ENCODE data around the gene CYTH3. TPM values are rescaled to one million over a fixed set of nuclear protein-coding genes. Genes with fewer than 3 reads are reported as not detected.

The CYTH3 gene
- total and polyA plus RNA-seq, 2 of the 8 experiments (the other 6 are each of a cell fraction or from before 2014, with no cell fraction given): 10.3 to 11.9 TPM

DNA sequence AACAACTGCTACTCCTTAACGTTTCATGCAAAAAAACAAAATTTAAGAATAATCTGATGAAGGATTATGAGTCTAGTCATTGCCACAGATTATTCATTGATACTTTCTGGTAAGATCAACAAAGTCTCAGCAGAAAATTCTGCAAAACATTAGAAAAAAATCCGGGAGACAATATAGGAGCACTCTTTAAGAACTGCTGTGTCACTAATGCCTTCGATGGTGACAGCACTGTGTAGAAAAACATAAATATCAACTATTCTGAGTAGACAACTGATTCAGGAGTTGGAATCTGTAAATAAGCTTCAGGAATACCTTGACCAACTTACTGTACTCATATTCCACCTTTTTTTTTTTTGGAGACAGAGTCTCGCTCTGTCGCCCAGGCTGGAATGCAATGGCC, 69.0 kb downstream of the CYTH3 start (continued):
- TF ChIP-seq, protein P1, sequence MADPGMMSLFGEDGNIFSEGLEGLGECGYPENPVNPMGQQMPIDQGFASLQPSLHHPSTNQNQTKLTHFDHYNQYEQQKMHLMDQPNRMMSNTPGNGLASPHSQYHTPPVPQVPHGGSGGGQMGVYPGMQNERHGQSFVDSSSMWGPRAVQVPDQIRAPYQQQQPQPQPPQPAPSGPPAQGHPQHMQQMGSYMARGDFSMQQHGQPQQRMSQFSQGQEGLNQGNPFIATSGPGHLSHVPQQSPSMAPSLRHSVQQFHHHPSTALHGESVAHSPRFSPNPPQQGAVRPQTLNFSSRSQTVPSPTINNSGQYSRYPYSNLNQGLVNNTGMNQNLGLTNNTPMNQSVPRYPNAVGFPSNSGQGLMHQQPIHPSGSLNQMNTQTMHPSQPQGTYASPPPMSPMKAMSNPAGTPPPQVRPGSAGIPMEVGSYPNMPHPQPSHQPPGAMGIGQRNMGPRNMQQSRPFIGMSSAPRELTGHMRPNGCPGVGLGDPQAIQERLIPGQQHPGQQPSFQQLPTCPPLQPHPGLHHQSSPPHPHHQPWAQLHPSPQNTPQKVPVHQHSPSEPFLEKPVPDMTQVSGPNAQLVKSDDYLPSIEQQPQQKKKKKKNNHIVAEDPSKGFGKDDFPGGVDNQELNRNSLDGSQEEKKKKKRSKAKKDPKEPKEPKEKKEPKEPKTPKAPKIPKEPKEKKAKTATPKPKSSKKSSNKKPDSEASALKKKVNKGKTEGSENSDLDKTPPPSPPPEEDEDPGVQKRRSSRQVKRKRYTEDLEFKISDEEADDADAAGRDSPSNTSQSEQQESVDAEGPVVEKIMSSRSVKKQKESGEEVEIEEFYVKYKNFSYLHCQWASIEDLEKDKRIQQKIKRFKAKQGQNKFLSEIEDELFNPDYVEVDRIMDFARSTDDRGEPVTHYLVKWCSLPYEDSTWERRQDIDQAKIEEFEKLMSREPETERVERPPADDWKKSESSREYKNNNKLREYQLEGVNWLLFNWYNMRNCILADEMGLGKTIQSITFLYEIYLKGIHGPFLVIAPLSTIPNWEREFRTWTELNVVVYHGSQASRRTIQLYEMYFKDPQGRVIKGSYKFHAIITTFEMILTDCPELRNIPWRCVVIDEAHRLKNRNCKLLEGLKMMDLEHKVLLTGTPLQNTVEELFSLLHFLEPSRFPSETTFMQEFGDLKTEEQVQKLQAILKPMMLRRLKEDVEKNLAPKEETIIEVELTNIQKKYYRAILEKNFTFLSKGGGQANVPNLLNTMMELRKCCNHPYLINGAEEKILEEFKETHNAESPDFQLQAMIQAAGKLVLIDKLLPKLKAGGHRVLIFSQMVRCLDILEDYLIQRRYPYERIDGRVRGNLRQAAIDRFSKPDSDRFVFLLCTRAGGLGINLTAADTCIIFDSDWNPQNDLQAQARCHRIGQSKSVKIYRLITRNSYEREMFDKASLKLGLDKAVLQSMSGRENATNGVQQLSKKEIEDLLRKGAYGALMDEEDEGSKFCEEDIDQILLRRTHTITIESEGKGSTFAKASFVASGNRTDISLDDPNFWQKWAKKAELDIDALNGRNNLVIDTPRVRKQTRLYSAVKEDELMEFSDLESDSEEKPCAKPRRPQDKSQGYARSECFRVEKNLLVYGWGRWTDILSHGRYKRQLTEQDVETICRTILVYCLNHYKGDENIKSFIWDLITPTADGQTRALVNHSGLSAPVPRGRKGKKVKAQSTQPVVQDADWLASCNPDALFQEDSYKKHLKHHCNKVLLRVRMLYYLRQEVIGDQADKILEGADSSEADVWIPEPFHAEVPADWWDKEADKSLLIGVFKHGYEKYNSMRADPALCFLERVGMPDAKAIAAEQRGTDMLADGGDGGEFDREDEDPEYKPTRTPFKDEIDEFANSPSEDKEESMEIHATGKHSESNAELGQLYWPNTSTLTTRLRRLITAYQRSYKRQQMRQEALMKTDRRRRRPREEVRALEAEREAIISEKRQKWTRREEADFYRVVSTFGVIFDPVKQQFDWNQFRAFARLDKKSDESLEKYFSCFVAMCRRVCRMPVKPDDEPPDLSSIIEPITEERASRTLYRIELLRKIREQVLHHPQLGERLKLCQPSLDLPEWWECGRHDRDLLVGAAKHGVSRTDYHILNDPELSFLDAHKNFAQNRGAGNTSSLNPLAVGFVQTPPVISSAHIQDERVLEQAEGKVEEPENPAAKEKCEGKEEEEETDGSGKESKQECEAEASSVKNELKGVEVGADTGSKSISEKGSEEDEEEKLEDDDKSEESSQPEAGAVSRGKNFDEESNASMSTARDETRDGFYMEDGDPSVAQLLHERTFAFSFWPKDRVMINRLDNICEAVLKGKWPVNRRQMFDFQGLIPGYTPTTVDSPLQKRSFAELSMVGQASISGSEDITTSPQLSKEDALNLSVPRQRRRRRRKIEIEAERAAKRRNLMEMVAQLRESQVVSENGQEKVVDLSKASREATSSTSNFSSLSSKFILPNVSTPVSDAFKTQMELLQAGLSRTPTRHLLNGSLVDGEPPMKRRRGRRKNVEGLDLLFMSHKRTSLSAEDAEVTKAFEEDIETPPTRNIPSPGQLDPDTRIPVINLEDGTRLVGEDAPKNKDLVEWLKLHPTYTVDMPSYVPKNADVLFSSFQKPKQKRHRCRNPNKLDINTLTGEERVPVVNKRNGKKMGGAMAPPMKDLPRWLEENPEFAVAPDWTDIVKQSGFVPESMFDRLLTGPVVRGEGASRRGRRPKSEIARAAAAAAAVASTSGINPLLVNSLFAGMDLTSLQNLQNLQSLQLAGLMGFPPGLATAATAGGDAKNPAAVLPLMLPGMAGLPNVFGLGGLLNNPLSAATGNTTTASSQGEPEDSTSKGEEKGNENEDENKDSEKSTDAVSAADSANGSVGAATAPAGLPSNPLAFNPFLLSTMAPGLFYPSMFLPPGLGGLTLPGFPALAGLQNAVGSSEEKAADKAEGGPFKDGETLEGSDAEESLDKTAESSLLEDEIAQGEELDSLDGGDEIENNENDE (IDR thresholded peaks at IDR 0.05; ENCODE audit: insufficient replicate concordance, low read length): no peak
- TF ChIP-seq EZH2 (IDR thresholded peaks at IDR 0.05; ENCODE audit: low read depth, low read length, severe bottlenecking): no peak

Data from H1 (cell line).